ENCODE measurements around the gene PIK3CD.

DNA sequence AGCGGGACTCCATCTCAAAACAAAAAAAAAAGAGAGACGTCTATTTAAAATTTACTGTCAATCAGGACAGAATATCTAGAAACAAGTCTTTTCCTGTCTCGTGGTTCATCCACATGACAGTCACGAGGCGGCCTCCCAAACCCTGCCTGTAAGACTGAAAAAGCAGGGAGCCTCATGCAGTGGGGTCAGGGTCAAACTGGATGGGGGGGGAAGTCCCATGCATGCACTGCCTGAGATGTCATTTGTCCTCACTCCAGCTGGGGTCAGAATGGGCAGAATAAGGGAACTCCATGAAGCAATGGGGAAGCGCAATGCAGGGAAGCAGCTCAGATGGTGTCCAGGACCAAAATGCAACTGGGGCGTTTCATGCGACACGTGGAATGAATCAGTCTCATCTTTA lies 85.5 kb downstream of the PIK3CD start:
- TF ChIP-seq CTCF (IDR thresholded peaks at IDR 0.05) (no peak), POLR2A (IDR thresholded peaks at IDR 0.05) (no peak)
